HG03575 (cell line): Measurements from ENCODE around the gene NDST1.
"Not testable (repeated sequence)": the region's sequence is repeated elsewhere in the genome, so short reads cannot be mapped to it uniquely, and the experiment has no call there.

ENCODE experiments used
- ATAC-seq: cut with Tn5 transposase; IDR thresholded peaks from one replicate; pipeline ENCODE4 v1.9.1; 2021; ENCODE audit not compliant: unreplicated experiment, insufficient number of reproducible peaks, low FRiP score; ENCODE audit errors: extremely low read depth

The NDST1 gene

DNA sequence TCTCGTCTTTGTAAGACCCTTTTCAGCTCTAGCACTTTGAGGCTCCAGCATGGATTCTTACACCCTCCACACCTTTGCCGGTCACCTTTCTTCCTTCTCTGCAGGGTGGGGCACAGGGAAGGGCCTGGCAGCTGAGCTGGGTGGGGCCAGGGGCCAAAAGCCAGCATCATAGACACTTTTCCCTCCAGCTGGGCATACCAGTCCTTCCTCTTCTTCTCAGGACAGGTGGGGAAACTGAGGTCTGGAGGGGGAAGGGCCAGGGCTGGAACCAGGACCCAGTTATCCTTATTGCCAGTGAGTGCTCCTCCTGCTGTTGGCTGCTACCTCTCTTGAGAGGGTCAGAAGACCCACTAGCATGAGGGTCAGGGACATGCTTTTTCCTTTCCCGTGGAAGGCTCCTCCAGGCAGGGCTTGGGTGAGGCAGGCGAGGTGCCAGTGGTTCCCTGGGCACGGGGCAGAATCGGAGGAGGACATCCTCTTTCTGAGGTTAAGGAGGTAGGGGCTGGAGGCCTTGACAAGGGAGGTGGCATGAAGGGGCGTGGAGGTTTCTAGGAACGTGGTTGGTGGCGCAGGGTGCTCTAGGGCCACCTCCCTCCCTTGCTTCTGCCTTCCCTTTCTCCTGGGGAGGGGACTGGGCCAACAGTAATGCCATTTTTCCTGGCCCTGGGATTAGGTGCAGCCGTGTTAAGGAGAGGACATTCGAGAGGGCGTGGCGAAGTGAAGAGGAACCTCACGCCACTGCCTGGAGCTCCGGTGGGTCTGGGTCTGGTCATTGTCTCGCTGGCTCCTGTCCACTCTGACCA is at the start of gene NDST1:
TSS of gene NDST1 (plus strand) at position 658 of the 803 bp plus-strand sequence. CDS start 13,124 bp downstream, outside the sequence.
- no peak for ATAC-seq

DNA sequence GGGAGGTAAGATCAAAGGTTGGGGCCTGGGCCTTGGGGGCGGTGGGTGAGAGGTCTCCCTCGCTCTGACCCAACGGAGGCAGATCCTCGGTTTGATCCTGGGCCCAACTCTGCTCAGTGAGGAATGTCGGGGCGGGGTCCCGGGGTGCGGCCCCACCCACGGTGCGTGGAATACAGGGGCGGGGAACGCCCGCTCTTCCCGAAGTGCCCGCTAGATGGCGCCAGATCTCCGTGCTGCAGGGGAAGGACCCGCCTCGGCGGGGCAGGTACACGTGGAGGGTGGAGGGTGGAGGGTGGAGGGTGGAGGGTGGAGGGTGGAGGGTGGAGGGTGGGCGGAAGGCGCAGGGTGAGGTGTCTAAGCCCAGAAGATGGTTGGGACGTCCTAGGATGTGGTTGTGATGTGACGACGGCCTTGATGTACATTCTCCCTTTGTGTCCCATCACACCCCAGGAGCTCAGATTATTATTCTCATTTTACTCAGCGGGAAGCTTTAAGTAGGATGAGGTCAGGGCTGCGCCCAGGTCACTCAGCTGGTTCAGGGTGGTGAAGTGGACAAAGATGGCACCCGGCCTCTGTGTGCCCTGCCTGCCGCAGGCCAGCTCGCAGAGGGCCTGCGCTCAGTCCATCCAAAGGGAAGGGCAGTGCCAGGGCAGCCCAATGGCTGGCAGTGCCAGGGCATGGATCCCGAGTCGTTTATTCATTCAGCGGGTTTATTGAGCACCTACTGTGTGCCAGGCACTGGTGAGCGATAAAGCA is 49.0 kb upstream of the NDST1 start:
- ATAC-seq: no peak

DNA sequence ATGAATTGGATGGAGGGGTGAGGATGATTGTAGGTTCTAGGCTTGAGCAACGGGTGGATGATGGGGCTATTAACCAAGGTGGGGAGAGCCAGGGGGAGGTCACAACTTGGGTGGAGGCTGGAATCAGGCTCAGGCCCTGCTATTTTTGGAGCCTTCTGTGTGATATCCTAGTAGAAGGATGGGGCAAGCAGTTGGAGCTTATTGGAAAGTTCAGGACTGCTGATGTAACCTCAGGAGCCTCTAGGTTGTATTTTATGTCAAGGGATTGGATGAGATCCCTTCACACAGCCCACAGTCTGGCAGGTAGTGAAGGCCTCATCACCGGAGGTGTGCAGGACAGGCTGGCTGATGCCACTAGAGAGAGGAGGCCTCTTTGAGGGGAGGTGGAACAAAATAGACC is 47.1 kb upstream of the NDST1 start:
- no peak for ATAC-seq

DNA sequence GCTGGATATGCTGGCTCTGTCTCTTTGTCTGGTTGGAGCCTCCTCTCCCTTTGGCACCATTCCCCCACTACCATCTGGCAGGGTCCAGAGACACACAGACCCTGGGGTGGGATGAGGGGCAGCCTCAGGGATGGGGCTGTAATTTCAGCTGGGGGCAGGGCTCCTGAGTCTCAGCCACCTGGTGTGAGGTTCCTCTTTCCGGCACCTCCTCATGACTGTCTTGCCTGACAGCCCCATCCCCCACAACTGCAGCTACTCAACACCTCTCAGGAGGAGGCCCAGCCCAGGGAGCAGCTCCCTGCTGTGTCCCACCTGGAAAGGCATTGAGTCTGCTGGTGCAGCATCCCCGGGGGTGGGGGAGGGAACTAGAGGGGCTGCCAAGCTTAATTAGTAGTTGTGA is 46.7 kb upstream of the NDST1 start:
- no peak for ATAC-seq

DNA sequence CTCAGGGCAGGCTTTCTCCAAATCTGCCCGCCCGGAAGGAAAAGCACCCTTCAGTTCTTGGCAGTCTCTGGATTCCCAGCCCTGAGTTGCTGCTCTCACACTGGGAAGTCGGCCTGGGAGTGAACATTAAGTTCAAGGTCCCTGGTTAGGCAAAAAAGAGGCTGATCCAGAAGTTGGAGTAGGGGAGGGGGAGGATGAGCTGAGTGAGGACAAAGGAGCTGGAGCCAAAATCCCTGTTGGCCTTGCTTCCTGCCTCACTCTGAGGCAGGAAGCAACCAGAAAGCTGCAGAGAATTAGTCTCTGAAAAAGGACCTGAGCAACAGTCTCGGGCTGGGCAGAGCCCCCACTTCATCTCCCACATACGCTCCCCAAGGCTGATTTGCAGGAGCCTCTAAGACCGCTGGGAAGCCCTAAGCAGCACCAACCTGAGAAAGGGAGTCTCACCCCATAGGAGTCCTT is 43.3 kb upstream of the NDST1 start:
- ATAC-seq: no peak

DNA sequence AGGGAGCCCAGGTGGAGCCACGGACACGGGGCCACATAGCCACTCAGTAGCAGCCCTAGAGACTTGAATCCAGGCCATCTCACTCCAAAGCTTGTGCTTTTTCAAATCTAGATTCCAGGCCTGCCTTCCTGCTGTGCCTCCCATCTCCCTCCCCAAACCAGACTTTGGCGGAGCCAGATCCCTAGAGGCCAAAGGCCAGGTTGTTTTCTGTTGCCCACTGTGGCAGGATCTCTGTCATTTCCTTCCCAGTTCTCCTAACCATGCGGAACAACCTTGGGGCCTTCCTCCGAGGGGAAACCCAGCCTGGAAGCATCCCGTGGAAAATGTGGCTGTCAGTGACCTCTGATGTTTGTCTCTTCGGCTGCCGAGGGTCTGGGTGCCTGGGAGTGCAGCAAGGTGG is 42.0 kb upstream of the NDST1 start:
- no peak for ATAC-seq

DNA sequence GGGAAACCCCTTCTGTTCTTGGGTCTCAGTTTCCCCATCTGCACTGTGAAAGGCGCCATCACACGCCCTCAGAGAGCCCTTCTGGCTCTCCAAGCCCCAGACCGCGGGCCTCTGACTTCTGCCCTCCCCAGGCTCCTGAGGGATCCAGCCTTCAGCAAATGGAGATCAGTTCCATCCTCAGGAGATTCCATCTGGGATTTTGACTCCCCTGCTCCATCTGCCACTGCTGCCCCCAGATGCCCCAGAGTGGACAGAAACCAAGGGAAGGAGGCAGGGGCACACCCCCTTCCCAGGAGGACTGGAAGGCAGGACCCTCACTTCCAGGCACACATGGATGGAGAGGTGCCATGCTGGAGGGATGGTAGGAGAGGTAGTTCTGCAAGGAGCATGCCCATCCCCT is 39.7 kb upstream of the NDST1 start:
- ATAC-seq: no peak

DNA sequence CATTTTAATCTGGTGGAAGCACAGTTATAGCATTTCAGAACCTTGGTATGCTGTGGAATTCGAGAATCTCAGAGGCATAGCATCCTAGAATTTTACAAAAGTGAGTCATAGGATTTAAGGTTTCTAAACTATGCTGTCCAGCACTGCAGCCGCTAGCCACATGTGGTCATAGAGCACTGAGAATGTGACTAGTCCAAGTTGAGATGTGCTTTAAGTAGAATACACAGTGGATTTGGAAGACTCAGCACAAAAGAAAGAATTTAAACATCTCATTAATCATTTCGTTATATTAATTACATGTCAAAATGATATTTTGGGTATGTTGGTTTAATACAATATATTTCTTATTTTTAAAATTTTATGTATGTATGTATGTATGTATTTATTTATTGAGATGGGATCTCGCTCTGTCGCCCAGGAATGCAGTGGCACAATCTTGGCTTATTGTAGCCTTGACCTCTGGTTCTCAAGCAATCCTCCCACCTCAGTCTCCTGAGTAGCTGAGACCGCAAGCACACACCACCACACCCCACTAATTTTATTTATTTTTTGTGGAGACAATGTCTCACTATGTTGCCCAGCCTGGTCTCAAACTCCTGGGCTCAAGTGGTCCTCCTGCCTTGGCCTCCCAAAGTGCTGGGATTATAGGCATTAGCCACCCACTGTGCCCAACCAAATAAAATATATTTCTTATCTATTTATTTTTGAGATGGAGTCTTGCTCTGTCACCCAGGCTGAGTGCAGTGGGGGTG is 38.0 kb upstream of the NDST1 start:
- no peak for ATAC-seq

DNA sequence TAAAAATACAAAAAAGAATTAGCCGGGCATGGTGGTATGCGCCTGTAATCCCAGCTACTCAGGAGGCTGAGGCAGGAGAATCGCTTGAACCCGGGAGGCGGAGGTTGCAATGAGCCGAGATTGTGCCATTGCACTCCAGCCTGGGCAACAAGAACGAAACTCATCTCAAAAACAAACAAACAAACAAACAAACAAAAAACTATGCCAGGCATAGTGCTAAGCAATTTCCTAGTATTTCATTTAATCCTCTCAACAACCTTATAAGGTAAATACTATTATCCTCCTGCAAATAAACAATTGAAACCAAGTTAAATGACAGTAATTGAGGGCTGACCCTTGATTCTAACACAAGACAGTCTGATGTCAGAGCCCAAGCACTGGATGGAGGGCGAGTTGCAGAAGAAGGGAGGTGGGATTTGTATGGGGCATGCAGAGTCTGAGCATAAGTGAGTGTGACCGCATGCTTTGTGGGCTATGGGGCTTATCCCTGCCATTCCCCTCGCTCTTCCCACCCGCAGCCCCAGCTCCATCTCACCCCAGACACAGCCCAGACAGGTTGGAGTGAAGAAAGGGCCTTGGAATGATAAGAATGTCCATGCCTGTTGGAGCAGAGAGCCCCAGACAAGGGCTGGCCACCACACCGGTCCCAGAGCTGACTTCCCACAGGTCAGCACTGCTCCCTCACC is 34.1 kb upstream of the NDST1 start:
- no peak for ATAC-seq

DNA sequence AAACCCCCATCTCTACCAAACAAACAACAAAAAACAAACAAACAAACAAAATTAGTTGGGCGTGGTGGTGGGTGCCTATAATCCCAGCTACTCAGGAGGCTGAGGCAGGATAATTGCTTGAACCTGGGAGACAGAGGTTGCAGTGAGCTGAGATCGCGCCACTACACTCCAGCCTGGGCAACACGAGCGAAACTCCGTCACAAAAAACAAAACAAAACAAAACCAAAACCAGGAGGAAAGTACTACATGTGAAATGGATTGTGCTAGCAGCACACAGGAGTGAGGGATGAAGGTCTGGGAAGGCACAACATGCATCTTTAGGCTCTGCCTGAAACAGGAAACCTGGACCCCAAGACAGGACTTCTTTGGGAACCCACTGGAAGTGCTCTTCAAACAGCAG is 31.4 kb upstream of the NDST1 start:
- ATAC-seq: not testable (repeated sequence)

DNA sequence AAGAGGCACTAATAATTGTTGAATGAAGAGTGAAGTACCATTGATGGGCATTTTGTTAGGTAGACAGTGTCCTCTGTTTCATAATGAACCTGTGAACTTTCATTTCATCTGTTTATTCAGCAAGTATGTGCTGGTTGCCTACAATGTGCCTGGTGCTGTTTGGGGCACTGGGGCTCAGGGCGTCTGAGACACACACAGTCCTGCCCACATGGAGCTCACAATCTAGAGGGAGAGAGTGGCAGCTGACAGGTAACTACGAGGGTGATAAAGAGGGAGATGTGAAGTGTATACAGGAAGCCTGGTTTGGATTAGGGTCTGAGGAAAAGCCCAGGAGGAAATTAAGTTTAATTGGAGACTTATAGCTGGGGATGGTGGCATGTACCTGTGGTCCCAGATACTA is 28.5 kb upstream of the NDST1 start:
- no peak for ATAC-seq

DNA sequence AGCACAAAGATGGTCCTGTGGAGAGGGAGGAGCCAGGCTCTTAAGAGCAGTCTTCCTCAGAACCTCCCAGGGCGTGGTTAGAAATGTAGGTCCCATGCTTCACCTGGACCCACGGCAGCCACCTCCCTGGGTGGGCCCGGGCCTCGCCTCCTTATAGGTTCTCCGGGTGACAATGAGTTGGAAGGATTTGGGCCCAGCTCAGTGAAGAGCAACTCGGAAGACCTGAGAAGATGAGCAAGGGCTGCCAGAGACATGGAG is 26.3 kb upstream of the NDST1 start:
- no peak for ATAC-seq

DNA sequence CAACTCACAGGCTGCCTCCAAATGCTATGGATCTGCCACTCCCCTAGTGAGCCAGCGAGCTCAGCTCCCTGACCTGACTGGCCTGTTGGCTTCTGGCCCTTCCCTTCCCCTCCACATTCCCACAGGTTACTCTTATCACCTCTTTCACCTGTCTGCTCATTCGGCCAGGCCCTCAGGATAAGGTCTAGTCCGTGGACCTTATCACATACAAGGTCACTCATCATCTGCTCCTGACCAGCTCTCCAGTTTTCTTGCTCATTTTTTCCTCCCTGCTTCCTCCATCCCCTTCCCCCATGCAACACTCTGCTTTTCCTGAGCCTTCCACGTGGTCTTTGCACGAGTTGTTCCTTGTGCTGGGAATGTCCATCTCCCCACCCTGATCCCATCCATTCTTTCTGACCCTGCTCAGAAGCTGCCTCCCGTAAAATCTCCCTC is 25.9 kb upstream of the NDST1 start:
- ATAC-seq: no peak

DNA sequence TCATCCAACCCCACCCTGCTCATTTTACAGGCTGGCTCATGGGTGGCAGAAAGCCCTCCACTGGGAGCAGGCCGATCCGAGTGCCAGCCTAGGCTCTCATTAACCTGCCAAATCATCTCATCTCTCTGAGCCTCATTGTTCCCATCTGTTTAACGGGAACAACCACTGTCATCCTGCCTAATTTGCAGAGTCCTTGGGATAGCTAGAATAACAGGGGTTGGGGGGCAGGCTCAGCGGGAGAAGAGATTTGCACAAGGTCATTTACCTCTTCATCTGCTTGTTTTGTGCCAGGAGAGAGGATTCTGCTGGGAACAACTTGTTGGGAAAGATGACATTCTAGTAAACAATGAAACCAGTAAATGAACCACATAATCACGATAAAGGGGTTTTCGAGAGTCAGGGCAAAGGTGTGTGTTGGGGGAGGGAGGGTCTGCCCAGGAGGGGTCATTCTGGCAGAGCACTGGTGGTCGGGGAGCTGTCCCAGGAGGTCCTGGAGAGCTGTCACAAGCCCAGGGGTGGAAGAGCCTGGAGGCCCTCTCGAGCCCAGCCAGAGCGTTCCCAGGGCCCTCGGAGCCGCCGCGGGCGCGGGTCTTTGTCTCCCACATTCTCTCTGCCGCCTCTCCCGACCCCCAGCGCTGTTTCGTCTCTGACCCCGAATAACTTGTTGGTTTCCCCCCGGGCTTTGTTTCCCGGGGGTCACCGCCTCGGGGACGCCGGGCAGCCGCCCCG is 22.8 kb upstream of the NDST1 start:
- no peak for ATAC-seq

DNA sequence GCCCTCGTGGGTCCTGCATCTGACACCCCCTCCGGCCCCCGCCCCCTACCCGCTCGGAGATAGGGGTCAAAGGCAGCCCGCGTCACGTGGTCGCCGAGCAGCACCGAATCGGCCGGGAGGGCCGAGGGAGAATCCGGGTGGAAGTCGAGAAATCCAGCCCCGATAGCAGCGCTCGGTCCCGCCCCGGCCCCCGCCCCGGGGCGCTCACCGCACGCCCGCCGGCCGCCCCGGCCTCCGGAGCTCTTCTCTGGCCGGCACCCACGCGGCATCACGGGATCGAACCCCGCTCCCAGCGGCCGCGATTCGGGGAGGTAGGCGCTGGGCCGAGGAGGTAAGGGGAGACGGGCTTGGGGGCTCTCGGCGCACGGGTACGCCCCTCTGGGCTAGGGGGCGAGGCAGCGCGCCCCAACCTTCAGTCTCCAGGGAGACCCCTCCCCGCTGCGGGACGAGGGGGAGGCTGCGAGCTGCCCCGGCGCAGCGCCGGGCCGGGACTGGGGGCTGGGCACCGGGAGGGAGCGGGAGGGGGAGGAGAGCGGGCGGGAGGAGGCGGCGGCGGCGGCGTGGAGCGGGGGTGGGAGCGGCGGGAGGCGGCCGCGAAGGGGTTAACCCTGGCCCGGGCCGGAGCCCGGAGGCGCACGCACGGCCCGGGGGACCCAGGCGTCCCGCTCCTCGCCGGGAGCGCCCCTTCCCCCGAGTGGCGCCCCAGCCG is 22.1 kb upstream of the NDST1 start:
- ATAC-seq: no peak

DNA sequence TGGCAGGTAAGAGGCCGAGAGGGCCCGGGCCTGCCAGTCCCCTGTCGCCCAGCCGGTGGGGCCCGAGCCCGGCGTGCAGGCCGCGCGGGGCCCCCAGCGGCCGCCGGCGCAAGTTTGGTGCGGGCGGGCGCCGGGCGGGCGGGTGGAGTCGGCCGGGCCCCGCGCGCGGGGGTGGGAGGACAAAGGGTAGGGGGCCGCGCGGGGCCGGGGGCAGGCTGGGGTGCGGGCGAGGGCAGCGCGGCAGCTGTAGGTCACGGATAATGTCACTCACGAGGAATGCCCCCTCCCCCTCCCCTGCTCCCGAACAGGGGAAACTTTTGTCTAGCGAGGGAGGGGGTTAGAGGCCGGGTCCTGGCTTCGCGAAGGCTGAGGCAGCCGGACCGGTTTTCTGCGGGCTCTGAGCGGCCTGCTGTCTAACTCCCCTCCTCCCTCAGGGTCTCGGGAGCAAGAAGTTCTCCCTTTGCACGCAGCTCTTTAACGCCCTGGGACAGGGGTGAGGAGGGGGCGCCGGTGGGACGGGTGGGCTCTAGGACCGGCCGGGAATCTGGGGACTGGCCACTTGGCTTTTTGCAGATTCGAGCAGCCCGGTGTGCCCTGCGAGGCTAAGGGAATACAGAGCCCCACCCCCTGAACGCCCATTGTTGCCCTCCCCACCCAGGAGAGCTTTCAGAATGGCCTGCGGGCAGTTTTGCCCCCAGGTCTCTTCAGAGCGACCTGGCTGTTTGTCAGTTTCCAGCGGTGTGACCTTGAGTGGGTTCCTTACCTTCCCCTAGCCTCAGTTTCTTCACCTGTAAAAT is 21.3 kb upstream of the NDST1 start:
- ATAC-seq: no peak
